ENCODE data around the gene CD3E. TPM values are rescaled to one million over a fixed set of nuclear protein-coding genes. Genes with fewer than 3 reads are reported as not detected.

Gene CD3E
- total RNA-seq, 1 experiment from 2014 or later: not detected

- H2AFZ ChIP-seq (ENCODE audit: low read length): no peak overlapping the region
- H2BK5ac ChIP-seq (ENCODE audit: insufficient read length, low read length): no peak overlapping the region
- no peak overlapping the region for H3K56ac ChIP-seq (ENCODE audit: insufficient read length, low read depth, low read length)
- H3T11ph ChIP-seq (ENCODE audit: low read length): no peak overlapping the region
- no peak overlapping the region for H2BK12ac ChIP-seq (ENCODE audit: insufficient read length, low read depth, low read length)
- H2BK20ac ChIP-seq (ENCODE audit: low read depth, low read length, poor library complexity, severe bottlenecking): no peak overlapping the region
- H3K23ac ChIP-seq (ENCODE audit: insufficient read length, low read depth, low read length): no peak overlapping the region
- no peak overlapping the region for H3K18ac ChIP-seq (ENCODE audit: insufficient read length, low read depth, low read length)
- H3K79me1 ChIP-seq (ENCODE audit: insufficient read depth, low read depth, low read length, poor library complexity, severe bottlenecking): no peaks in the 10 kb centered on the region
- no peak overlapping the region for H3K27ac ChIP-seq (ENCODE audit: insufficient read length, low read depth, low read length)
- no peaks in the 10 kb centered on the region for H3K79me2 ChIP-seq (ENCODE audit: insufficient read depth, low read length)
- H4K20me1 ChIP-seq (ENCODE audit: control insufficient read depth, insufficient read depth, insufficient read length): no peaks in the 10 kb centered on the region
- Mint-ChIP-seq H3K27ac (no peak overlapping the region), H3K36me3 (ENCODE audit: insufficient read depth in 1 of 3, low read depth in 3 of 3) (no peaks in the 10 kb centered on the region), H3K9me3 (no peaks in the 10 kb centered on the region), H3K27me3 (ENCODE audit: low read depth) (peaks cover 44% of the 10 kb centered on the region), H3K4me3 (no peak overlapping the region), H3K4me1 (peaks cover 2 to 3% of the 10 kb centered on the region in 2 experiments; a peak in 1 of 4 replicates)
- H2BK15ac ChIP-seq (ENCODE audit: low read depth, low read length): no peak overlapping the region
- H3K4me2 ChIP-seq (ENCODE audit: insufficient read depth, insufficient read length, low read length): no peak overlapping the region
- no peak for TF ChIP-seq CTCF (conservative IDR thresholded peaks at IDR 0.05)
- no CpG with 5 or more reads among the region's 3 CpGs for WGBS (ENCODE audit: extremely low coverage, insufficient read length, low lambda C conversion rate)
- no peak overlapping the region for H3K4ac ChIP-seq (ENCODE audit: low read depth, low read length)
- no peak overlapping the region for H3K9ac ChIP-seq (ENCODE audit: extremely low read depth, insufficient read length, low read length)
- no peak overlapping the region for H4K8ac ChIP-seq (replicated peaks; ENCODE audit: insufficient read length, low read depth, low read length)
- H2BK120ac ChIP-seq (ENCODE audit: low read depth, low read length, poor library complexity, severe bottlenecking): no peak overlapping the region
- no peak overlapping the region for H3K14ac ChIP-seq (ENCODE audit: insufficient read depth, low read length)
- no peak for DNase-seq
- H3K9me3 ChIP-seq (ENCODE audit: control insufficient read depth, low read depth, low read length): no peaks in the 10 kb centered on the region
- no peaks in the 10 kb centered on the region for H3K27me3 ChIP-seq (ENCODE audit: insufficient read depth, low read length)
- no peak overlapping the region for H4K91ac ChIP-seq (ENCODE audit: insufficient read length, low read depth, low read length)
- H3K23me2 ChIP-seq (ENCODE audit: insufficient read length, low read depth, low read length, poor library complexity, severe bottlenecking): no peaks in the 10 kb centered on the region
- H2AK5ac ChIP-seq (ENCODE audit: insufficient read length, low read length): no peak overlapping the region
- no peak overlapping the region for H4K5ac ChIP-seq (ENCODE audit: insufficient read length, low read depth, low read length)
- H3K4me1 ChIP-seq (ENCODE audit: insufficient read depth, low read length): no peaks in the 10 kb centered on the region
These were observed 36.7 kb downstream of the CD3E start for GRCh38 chr11:118341261-118341660.

Measured in H9 (cell line).